ENCODE data around the gene SLC24A3. TPM values are rescaled to one million over a fixed set of nuclear protein-coding genes. Genes with fewer than 3 reads are reported as not detected.

SLC24A3 gene
- total and polyA plus RNA-seq, 2 experiments from 2014 or later = not detected

GRCh38 chr20:19291818-19292132 is 79.3 kb downstream of the SLC24A3 start:
- TF ChIP-seq EZH2phosphoT487 (IDR thresholded peaks at IDR 0.05; ENCODE audit: insufficient read depth, low read depth) (no peak), EZH2 (IDR thresholded peaks at IDR 0.05; ENCODE audit: insufficient read depth, poor library complexity, severe bottlenecking) (no peak)
- Histone ChIP-seq H4K20me1 (ENCODE audit: insufficient read depth) (no peaks in the 10 kb centered on the region), H3K9me3 (ENCODE audit: low read depth) (no peaks in the 10 kb centered on the region), H3K4me3 (no peak overlapping the region), H3K27me3 (replicated peaks; ENCODE audit: insufficient read depth) (no peaks in the 10 kb centered on the region), H3K4me2 (ENCODE audit: unreplicated experiment) (no peak overlapping the region), H3K9me2 (ENCODE audit: insufficient read depth) (no peaks in the 10 kb centered on the region), H3K9ac (no peak overlapping the region), H3K36me3 (ENCODE audit: low read depth) (no peaks in the 10 kb centered on the region), H2AFZ (no peak overlapping the region), H3K4me1 (ENCODE audit: insufficient read depth) (no peaks in the 10 kb centered on the region), H3F3A (ENCODE audit: insufficient read depth) (no peaks in the 10 kb centered on the region), H3K79me2 (ENCODE audit: insufficient read depth) (no peaks in the 10 kb centered on the region), H3K27ac (no peak overlapping the region)
- DNase-seq = no peak
- in situ Hi-C loops (cut with MboI) = no loop called here
- WGBS, 2 experiments (ENCODE audit: low coverage in 1 of 2, low lambda C conversion rate in 2 of 2, missing lambda C conversion rate in 2 of 2) = 94 to 96% methylated on average over 2 of the region's 2 CpGs

- 63 to 67% methylated on average over 7 of the region's 7 CpGs for WGBS, 2 experiments (ENCODE audit: low coverage in 1 of 2, low lambda C conversion rate in 2 of 2, missing lambda C conversion rate in 2 of 2)
- H3K36me3 ChIP-seq (ENCODE audit: low read depth) = no peaks in the 10 kb centered on the region
- DNase-seq = no peak
- H3K4me1 ChIP-seq (ENCODE audit: insufficient read depth) = no peaks in the 10 kb centered on the region
- H3K4me2 ChIP-seq (ENCODE audit: unreplicated experiment) = no peak overlapping the region
- no peak overlapping the region for H3K27ac ChIP-seq
- H3K9me2 ChIP-seq (ENCODE audit: insufficient read depth) = no peaks in the 10 kb centered on the region
- no peak overlapping the region for H3K4me3 ChIP-seq
- TF ChIP-seq EZH2 (IDR thresholded peaks at IDR 0.05; ENCODE audit: insufficient read depth, poor library complexity, severe bottlenecking) (no peak), EZH2phosphoT487 (IDR thresholded peaks at IDR 0.05; ENCODE audit: insufficient read depth, low read depth) (no peak)
- H3K9ac ChIP-seq = no peak overlapping the region
- no peak overlapping the region for H2AFZ ChIP-seq
- no peaks in the 10 kb centered on the region for H4K20me1 ChIP-seq (ENCODE audit: insufficient read depth)
- no peaks in the 10 kb centered on the region for H3K27me3 ChIP-seq (replicated peaks; ENCODE audit: insufficient read depth)
- in situ Hi-C loops (cut with MboI) = no loop called here
- no peaks in the 10 kb centered on the region for H3K79me2 ChIP-seq (ENCODE audit: insufficient read depth)
- no peaks in the 10 kb centered on the region for H3K9me3 ChIP-seq (ENCODE audit: low read depth)
- H3F3A ChIP-seq (ENCODE audit: insufficient read depth) = no peaks in the 10 kb centered on the region
Observed at GRCh38 chr20:19292254-19292653, 79.8 kb downstream of the SLC24A3 start.

- Histone ChIP-seq H2AFZ (no peak overlapping the region), H3K4me3 (no peak overlapping the region), H3K27me3 (replicated peaks; ENCODE audit: insufficient read depth) (no peaks in the 10 kb centered on the region), H3K9ac (no peak overlapping the region), H3K4me1 (ENCODE audit: insufficient read depth) (no peaks in the 10 kb centered on the region), H3K9me3 (ENCODE audit: low read depth) (no peaks in the 10 kb centered on the region), H3K4me2 (ENCODE audit: unreplicated experiment) (no peak overlapping the region), H3K36me3 (ENCODE audit: low read depth) (no peaks in the 10 kb centered on the region), H3K9me2 (ENCODE audit: insufficient read depth) (no peaks in the 10 kb centered on the region), H3K27ac (no peak overlapping the region), H3F3A (ENCODE audit: insufficient read depth) (no peaks in the 10 kb centered on the region), H3K79me2 (ENCODE audit: insufficient read depth) (no peaks in the 10 kb centered on the region), H4K20me1 (ENCODE audit: insufficient read depth) (no peaks in the 10 kb centered on the region)
- no peak for TF ChIP-seq EZH2phosphoT487 (IDR thresholded peaks at IDR 0.05; ENCODE audit: insufficient read depth, low read depth)
- TF ChIP-seq EZH2 (IDR thresholded peaks at IDR 0.05; ENCODE audit: insufficient read depth, poor library complexity, severe bottlenecking) = no peak
- in situ Hi-C loops (cut with MboI) = no loop called here
- WGBS, 2 experiments (ENCODE audit: low coverage in 1 of 2, low lambda C conversion rate in 2 of 2, missing lambda C conversion rate in 2 of 2) = 21 to 25% methylated on average over 2 of the region's 2 CpGs
- DNase-seq = no peak
Observed at GRCh38 chr20:19295076-19295475, 82.6 kb downstream of the SLC24A3 start.

- no peaks in the 10 kb centered on the region for H3K27me3 ChIP-seq (replicated peaks; ENCODE audit: insufficient read depth)
- no peak overlapping the region for H3K27ac ChIP-seq
- H3K9me3 ChIP-seq (ENCODE audit: low read depth) = no peaks in the 10 kb centered on the region
- no peak for DNase-seq
- TF ChIP-seq EZH2 (IDR thresholded peaks at IDR 0.05; ENCODE audit: insufficient read depth, poor library complexity, severe bottlenecking) (no peak), EZH2phosphoT487 (IDR thresholded peaks at IDR 0.05; ENCODE audit: insufficient read depth, low read depth) (no peak)
- no peaks in the 10 kb centered on the region for H3K79me2 ChIP-seq (ENCODE audit: insufficient read depth)
- no peak overlapping the region for H3K9ac ChIP-seq
- H3K36me3 ChIP-seq (ENCODE audit: low read depth) = no peaks in the 10 kb centered on the region
- in situ Hi-C loops (cut with MboI) = no loop called here
- no peaks in the 10 kb centered on the region for H3K9me2 ChIP-seq (ENCODE audit: insufficient read depth)
- no peaks in the 10 kb centered on the region for H3K4me1 ChIP-seq (ENCODE audit: insufficient read depth)
- H2AFZ ChIP-seq = no peak overlapping the region
- H3F3A ChIP-seq (ENCODE audit: insufficient read depth) = no peaks in the 10 kb centered on the region
- no peak overlapping the region for H3K4me2 ChIP-seq (ENCODE audit: unreplicated experiment)
- H4K20me1 ChIP-seq (ENCODE audit: insufficient read depth) = no peaks in the 10 kb centered on the region
- no peak overlapping the region for H3K4me3 ChIP-seq
- WGBS, 2 experiments (ENCODE audit: low coverage in 1 of 2, low lambda C conversion rate in 2 of 2, missing lambda C conversion rate in 2 of 2) = 17 to 19% methylated on average over 3 of the region's 3 CpGs
Observed at GRCh38 chr20:19298652-19299051, 86.2 kb downstream of the SLC24A3 start.

- Histone ChIP-seq H3K4me2 (ENCODE audit: unreplicated experiment) (no peak overlapping the region), H3K9me3 (ENCODE audit: low read depth) (no peaks in the 10 kb centered on the region), H3K27me3 (replicated peaks; ENCODE audit: insufficient read depth) (no peaks in the 10 kb centered on the region), H3K79me2 (ENCODE audit: insufficient read depth) (no peaks in the 10 kb centered on the region), H3K9ac (no peak overlapping the region), H3K27ac (no peak overlapping the region), H3K9me2 (ENCODE audit: insufficient read depth) (no peaks in the 10 kb centered on the region), H3F3A (ENCODE audit: insufficient read depth) (no peaks in the 10 kb centered on the region), H3K4me1 (ENCODE audit: insufficient read depth) (no peaks in the 10 kb centered on the region), H4K20me1 (ENCODE audit: insufficient read depth) (no peaks in the 10 kb centered on the region), H3K36me3 (ENCODE audit: low read depth) (no peaks in the 10 kb centered on the region), H3K4me3 (no peak overlapping the region), H2AFZ (no peak overlapping the region)
- no peak for DNase-seq
- in situ Hi-C loops (cut with MboI) = no loop called here
- 59 to 70% methylated on average over 6 of the region's 6 CpGs for WGBS, 2 experiments (ENCODE audit: low coverage in 1 of 2, low lambda C conversion rate in 2 of 2, missing lambda C conversion rate in 2 of 2)
- TF ChIP-seq EZH2 (IDR thresholded peaks at IDR 0.05; ENCODE audit: insufficient read depth, poor library complexity, severe bottlenecking) = no peak
- no peak for TF ChIP-seq EZH2phosphoT487 (IDR thresholded peaks at IDR 0.05; ENCODE audit: insufficient read depth, low read depth)
Observed at GRCh38 chr20:19300395-19300794, 88.0 kb downstream of the SLC24A3 start.
